H9 (cell line): Measurements from ENCODE around the gene PKIB. TPM values are rescaled to one million over a fixed set of nuclear protein-coding genes. Genes with fewer than 3 reads are reported as not detected.

Source experiments
- DNase-seq: peaks from one replicate; pipeline ENCODE4 v3.0.0-alpha.2; 2017
- H2AFZ ChIP-seq: one replicate; pipeline ENCODE4 v1.6.1; 2013; ENCODE audit warnings: mild to moderate bottlenecking, low read length, control low read depth, moderate library complexity
- H2AK5ac ChIP-seq: 2 replicates; pipeline ENCODE4 v1.6.1; 2013; ENCODE audit warnings: low read length, control low read depth, mixed read lengths; ENCODE audit not compliant: insufficient read length
- H2BK120ac ChIP-seq: one replicate; pipeline ENCODE4 v1.6.1; 2013; ENCODE audit warnings: low read depth, mild to moderate bottlenecking, low read length, control low read depth, inconsistent platforms; ENCODE audit not compliant: poor library complexity, severe bottlenecking
- H2BK12ac ChIP-seq: 2 replicates; pipeline ENCODE4 v1.6.1; 2013; ENCODE audit warnings: low read length, control low read depth, mixed read lengths, low read depth; ENCODE audit not compliant: insufficient read length
- H2BK15ac ChIP-seq: 2 replicates; pipeline ENCODE4 v1.6.1; 2013; ENCODE audit warnings: low read depth, low read length, control low read depth
- H2BK20ac ChIP-seq: one replicate; pipeline ENCODE4 v1.6.1; 2013; ENCODE audit warnings: low read depth, mild to moderate bottlenecking, low read length, control low read depth, inconsistent platforms; ENCODE audit not compliant: poor library complexity, severe bottlenecking
- H2BK5ac ChIP-seq: 2 replicates; pipeline ENCODE4 v1.6.1; 2013; ENCODE audit warnings: low read length, control low read depth, mixed read lengths; ENCODE audit not compliant: insufficient read length
- H3K14ac ChIP-seq: 2 replicates; pipeline ENCODE4 v1.6.1; 2013; ENCODE audit warnings: low read length, control low read depth; ENCODE audit not compliant: insufficient read depth
- H3K18ac ChIP-seq: 2 replicates; pipeline ENCODE4 v1.6.1; 2013; ENCODE audit warnings: low read depth, mild to moderate bottlenecking, mixed read lengths, low read length, control low read depth; ENCODE audit not compliant: insufficient read length
- H3K23ac ChIP-seq: 2 replicates; pipeline ENCODE4 v1.6.1; 2013; ENCODE audit warnings: low read length, control low read depth, mixed read lengths, low read depth; ENCODE audit not compliant: insufficient read length
- H3K23me2 ChIP-seq: 2 replicates; pipeline ENCODE4 v1.6.1; 2013; ENCODE audit warnings: low read depth, mild to moderate bottlenecking, mixed read lengths, low read length, control low read depth; ENCODE audit not compliant: insufficient read length, poor library complexity, severe bottlenecking
- H3K27ac ChIP-seq: 2 replicates; pipeline ENCODE4 v1.5.1; 2013; ENCODE audit warnings: low read length, control low read depth, mixed read lengths, low read depth; ENCODE audit not compliant: insufficient read length
- H3K27me3 ChIP-seq: 2 replicates; pipeline ENCODE4 v1.6.1; 2013; ENCODE audit warnings: low read length, control low read depth, inconsistent platforms; ENCODE audit not compliant: insufficient read depth
- H3K4ac ChIP-seq: 2 replicates; pipeline ENCODE4 v1.6.1; 2013; ENCODE audit warnings: low read depth, mild to moderate bottlenecking, control low read depth, inconsistent platforms, low read length, moderate library complexity
- H3K4me1 ChIP-seq: 2 replicates; pipeline ENCODE4 v1.6.1; 2013; ENCODE audit warnings: low read length, control low read depth, inconsistent platforms; ENCODE audit not compliant: insufficient read depth
- H3K4me2 ChIP-seq: 2 replicates; pipeline ENCODE4 v1.6.1; 2013; ENCODE audit warnings: low read length, control low read depth, mixed read lengths; ENCODE audit not compliant: insufficient read length, insufficient read depth
- H3K56ac ChIP-seq: 2 replicates; pipeline ENCODE4 v1.6.1; 2013; ENCODE audit warnings: low read depth, mild to moderate bottlenecking, mixed read lengths, low read length, control low read depth; ENCODE audit not compliant: insufficient read length
- H3K79me1 ChIP-seq: 2 replicates; pipeline ENCODE4 v1.6.1; 2013; ENCODE audit warnings: low read depth, mild to moderate bottlenecking, moderate library complexity, low read length, control low read depth, inconsistent platforms; ENCODE audit not compliant: insufficient read depth, poor library complexity, severe bottlenecking
- H3K79me2 ChIP-seq: 2 replicates; pipeline ENCODE4 v1.6.1; 2013; ENCODE audit warnings: low read length, control low read depth, inconsistent platforms; ENCODE audit not compliant: insufficient read depth
- H3K9ac ChIP-seq: 2 replicates; pipeline ENCODE4 v1.6.1; 2013; ENCODE audit warnings: low read length, control low read depth, mixed read lengths; ENCODE audit not compliant: insufficient read length; ENCODE audit errors: extremely low read depth
- H3K9me3 ChIP-seq: one replicate; pipeline ENCODE4 v1.6.1; 2013; ENCODE audit warnings: low read depth, low read length, inconsistent platforms; ENCODE audit not compliant: control insufficient read depth
- H3T11ph ChIP-seq: one replicate; pipeline ENCODE4 v1.6.1; 2013; ENCODE audit warnings: mild to moderate bottlenecking, low read length, control low read depth, inconsistent platforms
- H4K20me1 ChIP-seq: one replicate; pipeline ENCODE4 v1.6.1; 2013; ENCODE audit not compliant: control insufficient read depth, insufficient read length, insufficient read depth
- H4K5ac ChIP-seq: 2 replicates; pipeline ENCODE4 v1.6.1; 2013; ENCODE audit warnings: low read depth, mild to moderate bottlenecking, mixed read lengths, low read length, control low read depth; ENCODE audit not compliant: insufficient read length
- H4K8ac ChIP-seq: replicated peaks from 2 replicates; pipeline ENCODE4 v1.6.1; 2013; ENCODE audit warnings: low read length, control low read depth, mixed read lengths, low read depth; ENCODE audit not compliant: insufficient read length
- H4K91ac ChIP-seq: 2 replicates; pipeline ENCODE4 v1.6.1; 2013; ENCODE audit warnings: low read depth, mild to moderate bottlenecking, moderate library complexity, mixed read lengths, low read length, control low read depth; ENCODE audit not compliant: insufficient read length
- H3K27ac Mint-ChIP-seq, 3 experiments: 2 replicates in 2 of 3; 3 replicates in 1 of 3; pipeline ENCODE4 v1.8.0; 2020 to 2021; ENCODE audit warnings: mixed read lengths in 3 of 3, mild to moderate bottlenecking in 1 of 3, moderate library complexity in 1 of 3
- H3K27me3 Mint-ChIP-seq: 2 replicates; pipeline ENCODE4 v1.8.0; 2021; ENCODE audit warnings: low read depth, mild to moderate bottlenecking, moderate library complexity, mixed read lengths
- H3K36me3 Mint-ChIP-seq, 3 experiments: 2 replicates in 2 of 3; 3 replicates in 1 of 3; pipeline ENCODE4 v1.8.0; 2020 to 2021; ENCODE audit warnings: low read depth in 3 of 3, mixed read lengths in 3 of 3; ENCODE audit not compliant: insufficient read depth in 1 of 3
- H3K4me1 Mint-ChIP-seq, 2 experiments: 2 replicates each; pipeline ENCODE4 v1.8.0; 2020; ENCODE audit warnings: mixed read lengths in 2 of 2
- H3K4me3 Mint-ChIP-seq, 2 experiments: 2 replicates in 1 of 2; 3 replicates in 1 of 2; pipeline ENCODE4 v1.8.0; 2020 to 2021; ENCODE audit warnings: mild to moderate bottlenecking in 2 of 2, mixed read lengths in 2 of 2, moderate library complexity in 1 of 2
- H3K9me3 Mint-ChIP-seq, 2 experiments: 2 replicates in 1 of 2; 3 replicates in 1 of 2; pipeline ENCODE4 v1.8.0; 2020; ENCODE audit warnings: mild to moderate bottlenecking in 2 of 2, mixed read lengths in 2 of 2, moderate library complexity in 1 of 2
- CTCF ChIP-seq: fragments of 200-600 bp; sonication (generic); conservative IDR thresholded peaks from 3 replicates; pipeline ENCODE4 v1.8.0; 2021; ENCODE audit warnings: antibody characterized with exemption, mild to moderate bottlenecking
- WGBS: extraction: QIAGEN DNeasy Blood & Tissue Kit; methylation state at CpG from one replicate; pipeline ENCODE4 v1.1.7; 2013; ENCODE audit warnings: missing lambda C conversion rate, low lambda C conversion rate, mixed read lengths; ENCODE audit not compliant: insufficient read length; ENCODE audit errors: extremely low coverage; 5-methylcytosine and 5-hydroxymethylcytosine counted together
- total RNA-seq: library from RNA; stranded (reverse); gene quantifications from 2 replicates; pipeline ENCODE4 v1.2.1, GENCODE V29; 2021

PKIB gene
- total RNA-seq, 1 experiment from 2014 or later = 46.5 TPM

- Histone ChIP-seq H3K9ac (no peak overlapping the region), H3K14ac (no peak overlapping the region), H3K4ac (no peak overlapping the region), H3K23ac (no peak overlapping the region), H2BK20ac (no peak overlapping the region), H3K79me1 (no peaks in the 10 kb centered on the region), H2AFZ (no peak overlapping the region), H3K4me2 (no peak overlapping the region), H2AK5ac (no peak overlapping the region), H3K79me2 (no peaks in the 10 kb centered on the region), H3K27me3 (no peaks in the 10 kb centered on the region), H3K4me1 (no peaks in the 10 kb centered on the region), H2BK15ac (no peak overlapping the region), H3T11ph (no peak overlapping the region), H4K20me1 (no peaks in the 10 kb centered on the region), H4K5ac (no peak overlapping the region), H4K91ac (no peak overlapping the region), H2BK120ac (no peak overlapping the region), H2BK12ac (no peak overlapping the region), H2BK5ac (no peak overlapping the region), H3K27ac (no peak overlapping the region), H4K8ac (no peak overlapping the region), H3K18ac (no peak overlapping the region), H3K23me2 (no peaks in the 10 kb centered on the region), H3K56ac (no peak overlapping the region), H3K9me3 (no peaks in the 10 kb centered on the region)
- H3K4me3 Mint-ChIP-seq = no peak overlapping the region
- H3K27ac Mint-ChIP-seq = no peak overlapping the region
- H3K27me3 Mint-ChIP-seq = no peaks in the 10 kb centered on the region
- peak; percentile 40; the same call in 2 of the 3 replicates for TF ChIP-seq CTCF
- DNase-seq = no peak
- peaks cover 0 to 24% (median 8%) of the 10 kb centered on the region in 3 experiments; a peak in 5 of 7 replicates for H3K36me3 Mint-ChIP-seq
- no peaks in the 10 kb centered on the region for H3K4me1 Mint-ChIP-seq
- WGBS = no CpG with 5 or more reads among the region's 3 CpGs
- peaks cover 0 to 2% of the 10 kb centered on the region in 2 experiments; a peak in 1 of 5 replicates for H3K9me3 Mint-ChIP-seq
Measured at GRCh38 chr6:122580737-122581136, 29.5 kb upstream of the PKIB start.
